Activated T-cell treated with anti-CD3 and anti-CD28 coated beads, Interleukin-2, amount 50 U/mL, for 1 hour (primary cell): ENCODE results near the gene BMPR1B.

ENCODE experiments used
- DNase-seq: peaks from one replicate; pipeline ENCODE4 v3.0.0-alpha.2; 2020

The BMPR1B gene

DNA sequence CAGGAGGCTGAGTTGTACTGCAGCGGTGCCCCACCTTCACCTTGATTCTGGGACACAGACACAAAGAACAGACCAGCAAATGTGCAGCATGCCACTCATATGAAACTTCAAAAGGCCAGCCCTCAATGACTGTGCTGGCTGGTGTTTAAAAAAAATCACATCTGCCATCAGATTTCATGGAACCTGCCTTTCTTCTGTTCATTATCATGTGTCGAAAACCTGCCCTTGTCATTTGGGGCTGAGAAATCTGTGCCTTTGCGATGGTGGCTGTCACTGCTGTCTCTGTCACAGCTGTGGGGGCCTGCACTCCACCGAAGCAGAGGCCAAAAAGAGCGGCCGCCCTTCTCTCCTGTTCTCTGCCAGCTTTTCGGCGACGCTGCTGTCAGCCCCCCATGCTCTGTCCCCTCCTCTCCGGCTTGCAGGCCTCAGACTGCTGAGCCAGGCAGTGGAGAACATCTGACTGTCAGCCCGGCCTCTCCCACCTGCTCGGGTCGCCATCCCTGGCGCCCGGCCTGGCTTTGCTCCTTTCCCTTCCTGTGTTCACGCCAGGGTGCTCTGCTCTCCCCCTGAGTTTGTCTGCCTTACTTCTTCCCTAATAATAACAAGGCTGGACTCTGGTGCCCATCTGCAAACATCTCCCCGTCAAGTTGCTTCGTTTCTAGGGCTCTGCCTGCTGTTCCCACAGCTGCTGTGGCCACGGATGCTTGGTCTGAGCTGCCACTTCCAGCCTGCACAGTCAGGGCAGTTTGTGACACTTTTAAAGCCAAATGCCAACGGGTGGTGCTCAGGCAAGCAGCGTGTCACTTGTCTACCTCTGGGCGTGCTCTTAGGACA lies 435.9 kb downstream of the BMPR1B start:
- DNase-seq = no peak

- no peak for DNase-seq
Measured at GRCh38 chr4:95197353-95197752, 439.6 kb downstream of the BMPR1B start.

DNA sequence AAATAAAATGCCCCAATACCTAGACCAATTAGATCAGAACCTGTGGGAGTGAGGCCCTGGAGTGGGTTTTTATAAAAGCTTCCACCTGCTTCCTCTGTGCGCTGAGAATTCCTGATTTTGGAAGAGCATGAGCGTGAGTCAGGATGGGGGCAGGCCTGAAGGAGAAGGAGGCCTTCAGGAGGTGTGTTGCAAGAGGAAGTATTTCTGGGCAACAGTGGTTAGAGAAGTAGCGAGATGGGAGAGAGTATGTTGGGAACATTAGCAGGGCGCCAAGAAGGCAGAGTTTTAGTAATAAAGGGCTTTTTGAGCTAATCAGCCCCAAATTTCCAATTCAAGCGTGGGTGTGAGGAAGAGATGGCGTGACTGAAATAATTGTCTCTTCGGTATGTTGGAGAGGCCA lies 441.2 kb downstream of the BMPR1B start:
- DNase-seq = no peak

GRCh38 chr4:95204267-95204844 lies 446.6 kb downstream of the BMPR1B start:
- DNase-seq = no peak

DNA sequence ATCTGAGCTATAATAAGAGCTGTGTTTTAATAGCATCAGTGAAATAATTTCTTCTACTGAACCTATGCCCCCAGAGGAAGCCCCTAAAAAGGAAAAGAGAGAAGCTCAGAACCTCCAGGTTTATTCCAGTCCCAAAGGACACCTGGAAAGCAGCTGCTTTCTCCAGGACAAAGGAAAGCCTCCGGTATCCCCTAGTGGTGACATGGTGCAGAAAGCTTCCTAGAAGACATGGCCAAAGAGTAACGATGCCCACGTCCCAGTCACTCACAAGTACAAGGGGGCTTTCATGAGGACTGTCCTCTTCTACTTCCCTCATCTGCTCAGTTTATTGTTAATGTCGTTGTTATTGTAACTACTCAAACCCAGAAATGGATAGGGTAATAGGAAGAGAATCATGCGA lies 447.1 kb downstream of the BMPR1B start:
- no peak for DNase-seq
